HepG2 (cell line): ENCODE results near the gene GALNTL6. TPM values are rescaled to one million over a fixed set of nuclear protein-coding genes. Genes with fewer than 3 reads are reported as not detected.

ENCODE experiments used
- ATAC-seq: fragments of 200-7000 bp; cut with Tn5 transposase; 3 replicates; pipeline ENCODE4 v1.9.1; 2020; ENCODE audit warnings: mild to moderate bottlenecking, moderate library complexity
- BruUV-seq: library from RNA; stranded (reverse); fragments of 400-500 nt; replicated peaks from 2 replicates; lab custom pipeline; 2021; lab: Mats Ljungman, UMichigan
- CTCF ChIA-PET: fragments of 300-600 bp; formaldehyde crosslinking; extraction: SDS; loops from one replicate; lab custom pipeline; 2021; ENCODE audit warnings: low total read pairs, inconsistent platforms, low intra/inter-chr PET ratio; lab: Yijun Ruan, JAX
- POLR2A ChIA-PET: fragments of 350-600 bp; sonication (Branson Sonifier 250); formaldehyde crosslinking; loops from one replicate; lab custom pipeline; 2020; ENCODE audit warnings: antibody characterized with exemption, inconsistent platforms; lab: Yijun Ruan, JAX
- DNase-seq: peaks from one replicate; pipeline ENCODE4 v3.0.0-alpha.2; 2015; ENCODE audit warnings: low spot score
- FAIRE-seq: peaks from 3 replicates; lab custom pipeline; 2011; peaks lifted over from hg19 to GRCh38; lab: Jason Lieb, UNC
- H2AFZ ChIP-seq: one replicate; pipeline ENCODE4 v1.6.1; 2011; ENCODE audit warnings: low read length, inconsistent platforms
- H3K27ac ChIP-seq: fragments of 300-600 bp; 3 replicates; pipeline ENCODE4 v1.8.0; 2011; ENCODE audit warnings: mixed run types, mild to moderate bottlenecking, mixed read lengths, low read length, inconsistent platforms; ENCODE audit not compliant: insufficient read depth; ENCODE audit errors: extremely low read length
- H3K27me3 ChIP-seq, 2 experiments: fragments of 200-600 bp in 1 of 2; 2 replicates in 1 of 2; 3 replicates in 1 of 2; pipeline versions ENCODE4 v1.6.0 to v1.8.0; 2011; ENCODE audit warnings: low read length in 2 of 2, mild to moderate bottlenecking in 2 of 2, moderate library complexity in 2 of 2, inconsistent platforms in 1 of 2; ENCODE audit not compliant: insufficient read depth in 2 of 2, control insufficient read depth in 1 of 2
- H3K36me3 ChIP-seq, 2 experiments: fragments of 200-600 bp in 1 of 2; replicated peaks in 1 of 2; 2 replicates in 1 of 2; 3 replicates in 1 of 2; pipeline versions ENCODE4 v1.5.1 to v1.8.0; 2011; ENCODE audit warnings: low read length in 2 of 2, inconsistent platforms in 1 of 2; ENCODE audit not compliant: insufficient read depth in 2 of 2, control insufficient read depth in 1 of 2
- H3K4me1 ChIP-seq: 2 replicates; pipeline ENCODE4 v1.5.1; 2012; ENCODE audit warnings: low read length, inconsistent platforms; ENCODE audit not compliant: insufficient read depth
- H3K4me2 ChIP-seq: 2 replicates; pipeline ENCODE4 v1.6.0; 2011; ENCODE audit warnings: low read depth, low read length, inconsistent platforms
- H3K4me3 ChIP-seq, 3 experiments: fragments of 200-600 bp in 1 of 3; sonication (generic), shearing (Covaris generic) in 1 of 3; replicated peaks in 1 of 3; 2 replicates each; pipeline ENCODE4 v1.5.1; 2011 to 2016; ENCODE audit warnings: low read length in 3 of 3, inconsistent platforms in 2 of 3, low read depth in 2 of 3, mild to moderate bottlenecking in 2 of 3, control low read depth in 1 of 3, mixed read lengths in 1 of 3; ENCODE audit not compliant: insufficient read depth in 1 of 3
- H3K79me2 ChIP-seq: one replicate; pipeline ENCODE4 v1.6.1; 2011; ENCODE audit warnings: low read length, inconsistent platforms; ENCODE audit not compliant: insufficient read depth
- H3K9ac ChIP-seq: 2 replicates; pipeline ENCODE4 v1.6.0; 2011; ENCODE audit warnings: mild to moderate bottlenecking, low read depth, low read length, inconsistent platforms; ENCODE audit not compliant: insufficient read depth
- H3K9me3 ChIP-seq: 2 replicates; pipeline ENCODE4 v1.5.1; 2012; ENCODE audit warnings: mild to moderate bottlenecking, low read length
- H4K20me1 ChIP-seq: 2 replicates; pipeline ENCODE4 v1.6.0; 2011; ENCODE audit warnings: inconsistent platforms, mild to moderate bottlenecking, low read length, moderate library complexity; ENCODE audit not compliant: insufficient read depth
- ASH2L ChIP-seq: fragments of 300-600, 200-600 bp; sonication (generic); IDR thresholded peaks from 2 replicates; pipeline ENCODE4 v1.7.0; 2017; ENCODE audit warnings: low read depth, mild to moderate bottlenecking, moderate library complexity, mixed read lengths, low read length; ENCODE audit not compliant: insufficient read length
- PAX8 ChIP-seq: sonication (generic); formaldehyde crosslinking; IDR thresholded peaks from 2 replicates; pipeline ENCODE4 v1.8.0; 2022; ENCODE audit warnings: mild to moderate bottlenecking, missing genetic modification reagents, borderline replicate concordance
- TCF12 ChIP-seq, 2 experiments: fragments of 450-650 bp in 1 of 2; sonication (generic) in 1 of 2; formaldehyde crosslinking in 1 of 2; IDR thresholded peaks; 2 replicates each; pipeline versions ENCODE4 v1.6.1 to v1.8.0; 2017 to 2022; ENCODE audit warnings: antibody characterized with exemption in 1 of 2, mild to moderate bottlenecking in 1 of 2, missing genetic modification reagents in 1 of 2, moderate library complexity in 1 of 2
- ZNF775 ChIP-seq: sonication (generic); formaldehyde crosslinking; IDR thresholded peaks from 2 replicates; pipeline ENCODE4 v1.4.0; 2020; ENCODE audit warnings: missing genetic modification reagents, mild to moderate bottlenecking, moderate library complexity, borderline replicate concordance
- WGBS: methylation state at CpG from one replicate; pipeline ENCODE4 v1.1.6; 2017; ENCODE audit warnings: low lambda C conversion rate; 5-methylcytosine and 5-hydroxymethylcytosine counted together
- in situ Hi-C: cut with HindIII; loops from 2 replicates; pipeline ENCODE4 v1.10.0; 2017; ENCODE audit warnings: low pct_unique_long_range_greater_than_20kb; ENCODE audit not compliant: extremely low pct_ligation_motif_present
- intact Hi-C: fragments of 100-400 bp; cut with micrococcal nuclease; formaldehyde crosslinking; loops from one replicate; pipeline ENCODE4 v1.10.0; 2022; ENCODE audit not compliant: unreplicated experiment
- polyA plus RNA-seq, 8 experiments: library from polyadenylated mRNA; depleted of rRNA in 3 of 8; stranded (reverse) in 7 of 8; unstranded in 1 of 8; fragments of >200 nt; fragmentation: Illumina TruSeq in 4 of 8; extraction: Trizol in 4 of 8; gene quantifications; 2 replicates each; pipeline versions ENCODE4 v1.2.1 to v1.2.3, GENCODE V29; 2011 to 2016; ENCODE audit warnings: low read depth in 4 of 8, missing spikeins in 1 of 8, mixed read lengths in 1 of 8; ENCODE audit not compliant: insufficient read depth in 1 of 8
- total RNA-seq, 5 experiments: library from RNA; depleted of rRNA; stranded (reverse); fragments of >200 nt; fragmentation: Illumina TruSeq; extraction: Trizol; gene quantifications; 2 replicates each; pipeline ENCODE4 v1.2.3, GENCODE V29; 2016; ENCODE audit warnings: low read depth in 1 of 5
- TF ChIP-seq, protein P1 (sequence below): sonication (generic); formaldehyde crosslinking; IDR thresholded peaks from 2 replicates; pipeline ENCODE4 v1.9.0; 2021; ENCODE audit warnings: missing genetic modification reagents, mild to moderate bottlenecking, borderline replicate concordance
- TF ChIP-seq, protein P2 (sequence below): sonication (generic); formaldehyde crosslinking; IDR thresholded peaks from 2 replicates; pipeline ENCODE4 v1.8.0; 2022; ENCODE audit warnings: mild to moderate bottlenecking, missing genetic modification reagents, borderline replicate concordance
- TF ChIP-seq, protein P3 (sequence below): sonication (generic); formaldehyde crosslinking; IDR thresholded peaks from 2 replicates; pipeline ENCODE4 v1.9.0; 2022; ENCODE audit warnings: low read depth, missing genetic modification reagents

The GALNTL6 gene
- total and polyA plus RNA-seq, 2 of the 13 experiments (the other 11 are each of a cell fraction or from before 2014, with no cell fraction given), result not detected

GRCh38 chr4:172957216-172957615, 1144.0 kb downstream of the GALNTL6 start:
- no peak for ATAC-seq
- H3K27me3 ChIP-seq, result no peaks in the 10 kb centered on the region
- in situ Hi-C loops, result no loop called here
- no peaks in the 10 kb centered on the region for H3K79me2 ChIP-seq
- intact Hi-C loops, result no loop called here
- no peak for FAIRE-seq
- ChIA-PET POLR2A (no interaction called here), CTCF (no interaction called here)
- H3K4me3 ChIP-seq, result no peak overlapping the region
- no peaks in the 10 kb centered on the region for H3K9me3 ChIP-seq
- H3K36me3 ChIP-seq, result no peaks in the 10 kb centered on the region
- no peaks in the 10 kb centered on the region for H4K20me1 ChIP-seq
- H3K27ac ChIP-seq, result no peak overlapping the region
- no TSS peak for BruUV-seq
- DNase-seq, result no peak
- 17% methylated on average over 4 of the region's 4 CpGs for WGBS
- TF ChIP-seq TCF12 (IDR thresholded peaks at IDR 0.05), result no peak
- no peak for TF ChIP-seq TCF12 (CRISPR knock-in tag; IDR thresholded peaks at IDR 0.05)
- TF ChIP-seq, protein P1, sequence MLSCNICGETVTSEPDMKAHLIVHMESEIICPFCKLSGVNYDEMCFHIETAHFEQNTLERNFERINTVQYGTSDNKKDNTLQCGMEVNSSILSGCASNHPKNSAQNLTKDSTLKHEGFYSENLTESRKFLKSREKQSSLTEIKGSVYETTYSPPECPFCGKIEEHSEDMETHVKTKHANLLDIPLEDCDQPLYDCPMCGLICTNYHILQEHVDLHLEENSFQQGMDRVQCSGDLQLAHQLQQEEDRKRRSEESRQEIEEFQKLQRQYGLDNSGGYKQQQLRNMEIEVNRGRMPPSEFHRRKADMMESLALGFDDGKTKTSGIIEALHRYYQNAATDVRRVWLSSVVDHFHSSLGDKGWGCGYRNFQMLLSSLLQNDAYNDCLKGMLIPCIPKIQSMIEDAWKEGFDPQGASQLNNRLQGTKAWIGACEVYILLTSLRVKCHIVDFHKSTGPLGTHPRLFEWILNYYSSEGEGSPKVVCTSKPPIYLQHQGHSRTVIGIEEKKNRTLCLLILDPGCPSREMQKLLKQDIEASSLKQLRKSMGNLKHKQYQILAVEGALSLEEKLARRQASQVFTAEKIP, result no peak
- TF ChIP-seq, protein P2, sequence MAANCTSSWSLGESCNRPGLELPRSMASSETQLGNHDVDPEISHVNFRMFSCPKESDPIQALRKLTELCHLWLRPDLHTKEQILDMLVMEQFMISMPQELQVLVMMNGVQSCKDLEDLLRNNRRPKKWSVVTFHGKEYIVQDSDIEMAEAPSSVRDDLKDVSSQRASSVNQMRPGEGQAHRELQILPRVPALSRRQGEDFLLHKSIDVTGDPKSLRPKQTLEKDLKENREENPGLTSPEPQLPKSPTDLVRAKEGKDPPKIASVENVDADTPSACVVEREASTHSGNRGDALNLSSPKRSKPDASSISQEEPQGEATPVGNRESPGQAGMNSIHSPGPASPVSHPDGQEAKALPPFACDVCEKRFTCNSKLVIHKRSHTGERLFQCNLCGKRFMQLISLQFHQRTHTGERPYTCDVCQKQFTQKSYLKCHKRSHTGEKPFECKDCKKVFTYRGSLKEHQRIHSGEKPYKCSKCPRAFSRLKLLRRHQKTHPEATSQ (CRISPR knock-in tag), result no peak
- TF ChIP-seq ZNF775 (CRISPR knock-in tag), result no peak
- no peak for TF ChIP-seq PAX8
- no peak for TF ChIP-seq ASH2L
- TF ChIP-seq, protein P3, sequence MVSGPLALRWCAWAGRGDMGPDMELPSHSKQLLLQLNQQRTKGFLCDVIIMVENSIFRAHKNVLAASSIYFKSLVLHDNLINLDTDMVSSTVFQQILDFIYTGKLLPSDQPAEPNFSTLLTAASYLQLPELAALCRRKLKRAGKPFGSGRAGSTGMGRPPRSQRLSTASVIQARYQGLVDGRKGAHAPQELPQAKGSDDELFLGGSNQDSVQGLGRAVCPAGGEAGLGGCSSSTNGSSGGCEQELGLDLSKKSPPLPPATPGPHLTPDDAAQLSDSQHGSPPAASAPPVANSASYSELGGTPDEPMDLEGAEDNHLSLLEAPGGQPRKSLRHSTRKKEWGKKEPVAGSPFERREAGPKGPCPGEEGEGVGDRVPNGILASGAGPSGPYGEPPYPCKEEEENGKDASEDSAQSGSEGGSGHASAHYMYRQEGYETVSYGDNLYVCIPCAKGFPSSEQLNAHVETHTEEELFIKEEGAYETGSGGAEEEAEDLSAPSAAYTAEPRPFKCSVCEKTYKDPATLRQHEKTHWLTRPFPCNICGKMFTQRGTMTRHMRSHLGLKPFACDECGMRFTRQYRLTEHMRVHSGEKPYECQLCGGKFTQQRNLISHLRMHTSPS (CRISPR knock-in tag), result no peak
- H3K4me1 ChIP-seq, result no peaks in the 10 kb centered on the region
- no peak overlapping the region for H3K4me2 ChIP-seq
- H2AFZ ChIP-seq, result no peak overlapping the region
- H3K9ac ChIP-seq, result no peak overlapping the region
